AG04449 (cell line): ENCODE measurements around the gene PPM1K.

Experiments used
- CTCF ChIA-PET: fragments of 350-600 bp; formaldehyde crosslinking; extraction: SDS; loops from one replicate; lab custom pipeline; 2021; ENCODE audit warnings: antibody characterized with exemption; lab: Yijun Ruan, JAX
- POLR2A ChIA-PET: fragments of 400-600, 350-600 bp; formaldehyde crosslinking; extraction: SDS; loops from one replicate; lab custom pipeline; 2020; ENCODE audit warnings: antibody characterized with exemption, inconsistent platforms; lab: Yijun Ruan, JAX
- DNase-seq: peaks from one replicate; pipeline ENCODE4 v3.0.0-alpha.2; 2010; ENCODE audit warnings: low read depth, low spot score
- H3K4me3 ChIP-seq: 2 replicates; pipeline ENCODE4 v1.5.1; 2011; ENCODE audit warnings: low read depth, mild to moderate bottlenecking, control low read depth, low read length
- TF ChIP-seq, protein P1 (sequence below): IDR thresholded peaks from one replicate; pipeline ENCODE4 v1.5.1; 2011; ENCODE audit warnings: mild to moderate bottlenecking, moderate library complexity, low read length, control low read depth, inconsistent platforms; ENCODE audit not compliant: insufficient read depth; ENCODE audit errors: missing control alignments

Gene PPM1K

DNA sequence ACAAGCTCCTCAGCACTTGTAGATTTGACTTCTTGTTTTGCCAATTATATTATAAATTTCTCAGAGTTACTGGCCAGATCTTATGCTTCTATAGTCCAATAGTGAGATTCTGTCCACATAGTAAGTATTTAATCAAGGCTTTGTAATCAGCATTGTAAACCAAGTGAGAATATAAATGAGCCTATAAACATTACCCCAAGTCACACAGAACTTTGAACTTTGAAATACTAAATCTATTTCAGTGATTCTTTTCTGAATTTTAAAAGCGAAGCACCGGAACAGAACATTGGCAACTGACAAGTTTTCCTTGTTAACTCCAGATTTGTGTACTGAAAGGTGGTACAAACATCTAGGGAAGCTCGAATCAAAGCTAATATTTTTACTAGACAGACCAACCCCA, 37.2 kb downstream of the PPM1K start:
- no peak overlapping the region for H3K4me3 ChIP-seq
- DNase-seq = no peak
- TF ChIP-seq, protein P1, sequence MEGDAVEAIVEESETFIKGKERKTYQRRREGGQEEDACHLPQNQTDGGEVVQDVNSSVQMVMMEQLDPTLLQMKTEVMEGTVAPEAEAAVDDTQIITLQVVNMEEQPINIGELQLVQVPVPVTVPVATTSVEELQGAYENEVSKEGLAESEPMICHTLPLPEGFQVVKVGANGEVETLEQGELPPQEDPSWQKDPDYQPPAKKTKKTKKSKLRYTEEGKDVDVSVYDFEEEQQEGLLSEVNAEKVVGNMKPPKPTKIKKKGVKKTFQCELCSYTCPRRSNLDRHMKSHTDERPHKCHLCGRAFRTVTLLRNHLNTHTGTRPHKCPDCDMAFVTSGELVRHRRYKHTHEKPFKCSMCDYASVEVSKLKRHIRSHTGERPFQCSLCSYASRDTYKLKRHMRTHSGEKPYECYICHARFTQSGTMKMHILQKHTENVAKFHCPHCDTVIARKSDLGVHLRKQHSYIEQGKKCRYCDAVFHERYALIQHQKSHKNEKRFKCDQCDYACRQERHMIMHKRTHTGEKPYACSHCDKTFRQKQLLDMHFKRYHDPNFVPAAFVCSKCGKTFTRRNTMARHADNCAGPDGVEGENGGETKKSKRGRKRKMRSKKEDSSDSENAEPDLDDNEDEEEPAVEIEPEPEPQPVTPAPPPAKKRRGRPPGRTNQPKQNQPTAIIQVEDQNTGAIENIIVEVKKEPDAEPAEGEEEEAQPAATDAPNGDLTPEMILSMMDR = no peak
- ChIA-PET CTCF (no interaction called here), POLR2A (no interaction called here)

DNA sequence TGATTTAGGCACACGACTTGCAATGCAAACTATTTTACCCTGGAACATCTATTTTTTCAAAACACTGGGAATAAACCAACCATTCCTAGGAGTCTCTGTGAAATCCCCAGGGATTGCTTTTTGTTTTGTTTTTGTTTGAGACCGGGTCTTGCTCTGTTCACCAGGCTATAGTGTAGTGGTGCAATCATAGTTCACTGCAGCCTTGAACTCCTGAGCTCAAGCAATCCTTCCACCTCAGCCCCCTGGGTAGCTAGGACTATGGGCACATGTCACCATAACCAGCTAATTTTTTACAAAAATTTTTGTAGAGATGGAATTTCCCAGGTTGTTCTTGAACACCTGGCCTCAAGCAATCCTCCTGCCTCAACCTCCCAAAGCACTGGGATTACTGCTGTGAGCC, 37.8 kb downstream of the PPM1K start:
- ChIA-PET POLR2A (no interaction called here), CTCF (no interaction called here)

DNA sequence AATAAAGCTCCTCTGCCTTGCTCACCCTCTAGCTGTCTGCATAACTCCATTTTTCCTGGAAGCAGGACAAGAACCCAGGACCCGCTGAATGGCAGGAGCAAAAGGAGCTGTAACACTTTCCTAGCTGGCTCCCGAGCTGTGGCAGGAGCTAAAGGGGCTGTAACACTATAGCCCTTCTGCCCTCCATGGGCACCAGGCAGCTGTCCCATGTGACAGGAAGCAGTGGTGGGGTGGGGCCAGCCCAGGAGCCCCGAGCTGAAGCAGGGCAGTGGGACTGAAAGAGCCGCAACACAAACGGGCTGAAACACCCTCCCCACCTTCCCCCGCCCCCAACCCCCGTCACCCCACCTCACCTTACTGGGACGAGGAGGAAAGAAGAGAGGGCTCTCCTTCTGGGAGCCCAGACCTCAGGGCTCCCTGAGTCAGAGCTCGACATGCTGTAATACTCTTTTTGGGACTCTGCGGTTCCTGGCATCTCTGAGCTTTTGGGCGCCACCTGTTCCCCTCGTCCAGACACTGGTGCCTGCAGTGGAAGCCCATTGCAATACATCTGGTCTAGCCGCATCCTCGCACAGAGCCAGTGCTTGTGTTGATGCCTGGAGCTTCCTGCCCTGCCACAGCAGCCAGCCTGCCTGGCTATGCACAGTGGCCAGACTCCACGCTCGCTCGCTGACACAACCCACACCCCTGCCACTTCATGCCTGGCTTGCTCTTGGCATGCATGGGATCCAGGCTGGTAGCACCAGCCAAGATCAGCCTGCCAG, 39.4 kb downstream of the PPM1K start:
- no peak for DNase-seq
- ChIA-PET CTCF (no interaction called here), POLR2A (interaction anchor here (0.6 kb wide), 1 partner anchor 378 kb away, joined by 3 read pairs; no protein-coding TSS in a partner anchor)
- TF ChIP-seq, protein P1 = no peak
- H3K4me3 ChIP-seq = no peak overlapping the region

More for the DNA sequence above, 37.8 kb downstream of the PPM1K start:
- H3K4me3 ChIP-seq = no peak overlapping the region
- TF ChIP-seq, protein P1 = no peak
- no peak for DNase-seq

DNA sequence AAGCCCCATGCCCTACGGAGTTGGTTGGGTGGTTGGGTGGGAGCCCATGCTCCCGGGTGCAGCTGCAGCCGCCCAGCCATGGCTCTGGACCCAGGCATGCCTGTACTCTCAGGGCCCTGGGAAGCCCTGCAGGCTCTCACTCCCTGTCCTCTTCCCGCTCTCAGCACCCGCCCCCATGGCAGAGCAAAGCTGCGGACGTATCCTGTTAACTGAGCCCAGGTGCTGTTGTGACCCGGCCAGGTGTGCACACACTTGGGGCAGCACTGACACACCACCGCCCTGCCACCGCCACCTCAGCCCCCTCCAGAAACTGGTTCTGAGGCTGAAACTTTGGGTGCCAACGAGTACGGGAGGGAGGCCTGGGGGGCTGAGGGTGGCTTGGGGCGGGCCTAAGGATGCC, 40.3 kb downstream of the PPM1K start:
- DNase-seq = no peak
- ChIA-PET POLR2A (no interaction called here), CTCF (no interaction called here)
- TF ChIP-seq, protein P1 = no peak
- no peak overlapping the region for H3K4me3 ChIP-seq

DNA sequence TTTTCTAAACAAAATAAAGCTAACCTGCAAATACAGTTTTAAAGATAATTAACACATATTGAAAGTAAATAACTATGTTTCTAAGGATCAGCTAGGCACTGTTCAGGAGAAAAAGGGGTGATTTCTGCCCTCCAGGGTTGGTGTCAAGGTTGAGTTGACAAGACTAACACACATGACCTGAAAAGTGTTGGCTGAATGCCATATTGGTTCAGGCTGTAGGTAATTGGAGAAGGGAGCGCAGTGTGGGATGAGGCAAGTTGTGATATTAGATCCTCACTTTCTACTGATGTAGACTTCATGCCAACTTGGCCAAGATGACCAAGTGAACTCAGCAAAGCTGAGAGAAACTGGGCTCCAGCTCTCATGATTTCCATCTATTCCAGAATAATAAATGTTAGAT, 42.2 kb downstream of the PPM1K start:
- no peak for DNase-seq
- ChIA-PET POLR2A (interaction anchor here (0.5 kb wide), 1 partner anchor 18 kb away, joined by 4 read pairs; no protein-coding TSS in a partner anchor), CTCF (interaction anchor here (0.9 to 1.2 kb wide), 4 partner anchors 17 to 389 kb away, joined by 3 to 4 read pairs (median 3); no protein-coding TSS in a partner anchor)
- TF ChIP-seq, protein P1 = no peak
- H3K4me3 ChIP-seq = no peak overlapping the region

DNA sequence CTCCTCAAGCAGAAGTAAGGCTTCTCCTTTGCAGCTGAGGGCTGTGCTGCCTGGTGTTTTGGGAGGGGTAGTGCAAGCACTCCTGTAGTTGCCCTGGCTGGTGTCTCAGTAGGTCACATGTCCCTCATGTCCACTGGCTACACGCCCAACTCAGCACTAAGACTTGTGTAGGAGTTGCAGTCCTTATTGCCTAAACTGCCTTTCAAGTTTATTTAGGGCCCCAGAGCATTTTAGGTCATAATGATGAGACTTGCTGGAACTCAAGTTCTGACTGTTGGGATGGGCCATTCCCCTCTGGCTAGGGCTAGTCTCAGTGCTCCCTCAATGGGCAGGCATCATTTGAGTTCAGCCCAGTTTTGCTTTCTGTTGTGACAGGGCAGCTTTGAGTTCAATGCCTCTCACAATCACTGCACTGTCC, 44.1 kb downstream of the PPM1K start:
- ChIA-PET POLR2A (interaction anchor here (0.5 kb wide), 1 partner anchor 14 kb away, joined by 3 read pairs; no protein-coding TSS in a partner anchor), CTCF (no interaction called here)
- no peak for DNase-seq
- TF ChIP-seq, protein P1 = no peak
- H3K4me3 ChIP-seq = no peak overlapping the region
